ENCODE measurements around the gene NEURL1B.
A peak's percentile ranks its signal among the peaks of the same experiment; 100 is the strongest.
"Not testable (repeated sequence)": the region's sequence is repeated elsewhere in the genome, so short reads cannot be mapped to it uniquely, and the experiment has no call there.

Gene NEURL1B

GRCh38 chr5:172636279-172637050 lies 4.6 kb upstream of the NEURL1B start:
- no peak for DNase-seq

DNA sequence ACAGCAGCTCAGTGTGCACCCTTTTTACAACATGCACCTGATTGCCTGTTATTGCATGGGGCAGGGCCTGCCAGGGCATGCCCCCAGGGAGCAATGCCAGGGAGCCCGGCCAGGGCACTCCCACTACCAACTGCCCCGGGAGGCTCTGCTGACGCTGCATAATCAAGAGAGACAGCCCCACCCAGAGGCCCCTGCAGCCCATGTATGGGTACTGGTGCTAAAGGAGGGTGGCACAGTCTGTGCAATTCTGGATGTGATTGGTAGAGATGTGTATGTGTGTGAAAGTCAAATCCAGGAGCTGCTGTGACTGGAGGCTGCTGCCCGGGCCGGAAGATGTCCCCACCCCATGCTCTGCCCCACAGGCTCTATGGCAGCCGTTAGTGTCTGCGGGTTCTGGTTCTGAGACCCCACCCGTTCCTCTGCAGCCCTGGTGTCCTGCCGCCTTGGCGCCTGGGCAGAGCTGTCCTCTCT lies 3.9 kb upstream of the NEURL1B start:
- no peak for DNase-seq

GRCh38 chr5:172637740-172638139 lies 3.3 kb upstream of the NEURL1B start:
- DNase-seq, result no peak

- no peak for DNase-seq
Observed at GRCh38 chr5:172638209-172638768, 2.8 kb upstream of the NEURL1B start.

GRCh38 chr5:172640139-172640538 lies 924 bp upstream of the NEURL1B start:
- DNase-seq, result no peak

GRCh38 chr5:172641359-172642050 lies 442 bp downstream of the NEURL1B start:
- no peak for DNase-seq

- no peak for DNase-seq
Observed at GRCh38 chr5:172642051-172642409, 967 bp downstream of the NEURL1B start.

GRCh38 chr5:172642486-172642885 lies 1.4 kb downstream of the NEURL1B start:
- DNase-seq, result no peak

GRCh38 chr5:172642926-172643871 lies 2.1 kb downstream of the NEURL1B start:
- DNase-seq, result no peak

GRCh38 chr5:172644266-172644665 lies 3.2 kb downstream of the NEURL1B start:
- no peak for DNase-seq

DNA sequence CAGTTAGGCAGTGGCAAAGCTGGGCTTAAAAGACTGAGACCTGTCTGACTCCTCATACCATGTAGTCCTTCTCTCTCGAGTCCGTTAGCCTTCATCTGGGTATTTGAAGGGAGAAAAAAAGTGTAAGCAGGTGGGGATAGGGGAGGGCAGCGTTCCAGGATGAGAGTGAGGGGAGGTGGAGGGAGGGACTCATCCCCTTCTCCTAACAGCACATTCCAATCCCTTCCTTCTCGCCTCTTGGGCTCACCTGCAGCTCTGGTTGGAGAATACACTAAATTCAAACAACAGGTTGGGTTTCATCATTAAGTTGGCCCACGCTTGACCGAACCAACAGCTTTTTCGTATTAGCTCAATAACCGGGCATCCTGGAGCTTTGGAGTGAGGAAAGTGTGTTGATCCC lies 3.6 kb downstream of the NEURL1B start:
- DNase-seq, result no peak

- no peak for DNase-seq
Observed at GRCh38 chr5:172645271-172646055, 4.4 kb downstream of the NEURL1B start.

GRCh38 chr5:172646716-172647285 lies 5.7 kb downstream of the NEURL1B start:
- no peak for DNase-seq

- DNase-seq, result no peak
Observed at GRCh38 chr5:172647352-172648012, 6.4 kb downstream of the NEURL1B start.

DNA sequence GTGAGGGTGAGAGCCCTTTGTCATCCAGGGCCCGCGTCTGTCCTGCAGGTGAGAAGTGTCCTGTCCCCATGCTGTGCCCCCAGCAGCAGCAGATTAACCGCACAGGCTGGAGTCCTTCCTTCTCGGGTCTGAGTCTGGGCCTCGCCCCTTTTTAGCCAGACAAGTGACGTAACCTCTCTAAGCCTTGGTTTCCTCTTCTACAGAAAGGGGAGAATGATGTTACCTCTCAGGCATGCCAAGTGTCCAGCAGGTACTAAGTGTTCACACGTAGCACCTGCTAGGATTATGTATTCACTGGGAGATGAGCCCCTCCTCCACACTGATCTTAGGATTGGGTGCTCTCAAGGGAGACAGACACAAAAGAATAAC lies 6.9 kb downstream of the NEURL1B start:
- no peak for DNase-seq

DNA sequence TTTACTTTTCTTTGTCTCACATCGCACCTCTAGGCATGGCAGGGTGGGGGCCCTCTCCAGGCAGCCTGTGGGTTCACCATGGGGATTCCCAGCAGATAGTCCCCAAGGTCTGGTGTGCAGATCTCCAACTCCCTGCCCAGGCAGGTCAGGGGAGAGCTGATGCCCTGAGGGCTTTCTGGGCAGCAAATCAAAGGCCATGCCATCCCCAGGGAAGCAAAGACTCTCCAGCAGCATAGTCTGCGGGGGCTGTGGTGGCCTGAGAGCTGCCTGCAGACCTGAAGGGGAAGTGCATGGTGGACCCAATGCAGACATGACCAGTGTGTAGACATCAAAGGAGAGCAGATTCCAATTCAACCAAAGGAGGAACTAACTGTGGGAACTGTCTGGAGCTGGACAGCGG lies 7.7 kb downstream of the NEURL1B start:
- no peak for DNase-seq

DNA sequence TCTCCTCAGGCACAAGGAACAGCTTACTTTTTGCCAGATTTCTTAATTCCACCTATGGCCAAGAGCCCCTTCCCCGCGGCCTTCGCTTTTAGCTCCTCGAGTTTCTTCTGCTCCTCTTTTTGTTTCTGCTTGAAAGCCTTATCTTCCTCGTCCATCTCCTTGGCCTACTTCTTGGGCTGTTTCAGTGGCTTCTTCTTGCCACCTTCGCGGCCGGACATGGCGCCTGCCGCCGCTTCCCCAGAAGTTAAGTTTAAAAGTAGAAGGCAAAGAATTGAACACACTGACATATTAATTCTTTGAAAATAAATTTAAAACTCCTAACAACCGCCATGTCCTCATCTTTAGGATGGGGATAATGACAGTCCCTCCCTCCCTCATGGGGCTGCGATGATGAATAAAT lies 15.4 kb downstream of the NEURL1B start:
- not testable (repeated sequence) for DNase-seq

DNA sequence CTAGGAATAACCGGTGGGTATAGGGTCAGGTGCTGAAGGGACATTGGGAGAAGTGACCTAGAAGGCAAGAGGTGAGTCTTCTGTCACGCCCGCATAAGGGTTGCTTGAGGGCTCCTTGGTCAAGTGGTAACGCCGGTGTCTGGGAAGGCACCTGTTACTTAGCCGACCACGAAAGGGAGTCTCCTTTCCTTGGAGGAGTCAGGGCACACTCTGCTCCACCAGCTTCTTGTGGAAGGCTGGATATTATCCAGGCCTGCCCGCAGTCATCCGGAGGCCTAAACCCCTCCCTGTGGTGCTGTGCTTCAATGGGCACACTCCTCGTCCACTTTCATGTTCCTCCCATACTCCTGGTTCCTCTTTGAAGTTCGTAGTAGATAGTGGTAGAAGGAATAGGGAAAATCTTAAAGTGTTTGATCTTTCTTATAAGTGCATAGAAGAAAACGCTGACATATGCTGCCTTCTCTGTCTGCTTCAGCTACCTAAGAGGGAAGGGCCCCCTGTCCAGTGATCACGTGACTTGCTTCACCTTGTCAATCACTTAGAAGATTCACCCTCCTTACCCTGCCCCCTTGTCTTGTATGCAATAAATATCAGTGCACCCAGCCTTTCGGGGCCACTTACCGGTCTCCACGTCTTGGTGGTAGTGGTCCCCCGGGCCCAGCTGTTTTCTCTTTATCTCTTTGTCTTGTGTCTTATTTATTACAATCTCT lies 16.6 kb downstream of the NEURL1B start:
- not testable (repeated sequence) for DNase-seq

GRCh38 chr5:172658391-172658790 lies 17.3 kb downstream of the NEURL1B start:
- DNase-seq, result no peak

DNA sequence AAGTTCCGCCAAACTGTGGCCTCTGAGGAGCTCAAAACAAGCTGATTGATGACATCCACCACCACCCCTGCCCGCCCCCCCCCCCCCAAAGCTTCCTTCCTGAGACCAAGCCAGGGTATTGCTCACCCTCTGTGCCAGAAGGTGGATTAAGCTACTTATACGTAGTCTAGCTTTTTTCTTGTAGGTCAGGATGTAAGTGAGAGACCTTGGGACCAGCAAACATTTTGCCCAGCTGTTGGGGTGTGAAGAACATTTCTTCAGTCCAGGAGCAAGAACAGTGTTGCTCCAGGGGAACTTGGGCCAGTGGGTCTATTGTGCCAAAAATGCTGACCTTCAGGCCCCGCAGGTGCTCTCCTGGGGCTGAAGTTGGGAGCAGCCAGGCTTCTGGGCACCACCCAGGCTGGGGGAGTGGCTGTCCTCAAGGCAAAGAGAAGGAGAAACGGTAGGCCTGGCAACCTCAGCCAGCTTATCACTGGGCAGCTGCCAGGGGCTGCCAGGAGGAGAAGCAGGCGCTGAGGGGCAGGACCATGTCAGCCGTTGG lies 18.0 kb downstream of the NEURL1B start:
- peak in 1 of 2 donors; percentile 75 for DNase-seq
